WTC11 (cell line): Measurements from ENCODE around the gene ORAI1. TPM values are rescaled to one million over a fixed set of nuclear protein-coding genes. Genes with fewer than 3 reads are reported as not detected.
A peak's percentile ranks its signal among the peaks of the same experiment; 100 is the strongest.

Experiments used
- ATAC-seq: fragments of 200-7000 bp; cut with Tn5 transposase; 2 replicates; pipeline ENCODE4 v1.10.0; 2021; ENCODE audit warnings: mild to moderate bottlenecking, moderate library complexity
- CTCF ChIA-PET: fragments of 300-600 bp; sonication (Branson Sonifier 250); formaldehyde crosslinking; loops from one replicate; lab custom pipeline; 2021; ENCODE audit warnings: antibody characterized with exemption; lab: Charles Lee
- POLR2A ChIA-PET: fragments of 350-600 bp; sonication (Branson Sonifier 250); formaldehyde crosslinking; loops from one replicate; lab custom pipeline; 2021; ENCODE audit warnings: antibody characterized with exemption; lab: Charles Lee
- DNase-seq: peaks from one replicate; pipeline ENCODE4 v3.0.0; 2021; ENCODE audit warnings: low spot score
- H3K27ac Mint-ChIP-seq: 2 replicates; pipeline ENCODE4 v1.8.0; 2021; ENCODE audit warnings: mixed read lengths
- H3K27me3 Mint-ChIP-seq: 2 replicates; pipeline ENCODE4 v1.8.0; 2021; ENCODE audit warnings: low read depth, mild to moderate bottlenecking, moderate library complexity, mixed read lengths
- H3K36me3 Mint-ChIP-seq: 2 replicates; pipeline ENCODE4 v1.8.0; 2021; ENCODE audit warnings: mixed read lengths
- H3K4me1 Mint-ChIP-seq: 2 replicates; pipeline ENCODE4 v1.8.0; 2022; ENCODE audit warnings: mixed read lengths
- H3K4me3 Mint-ChIP-seq: 2 replicates; pipeline ENCODE4 v1.8.0; 2021; ENCODE audit warnings: mild to moderate bottlenecking, moderate library complexity, mixed read lengths
- H3K9me3 Mint-ChIP-seq: 2 replicates; pipeline ENCODE4 v1.8.0; 2021; ENCODE audit warnings: mixed read lengths
- ATF2 ChIP-seq: sonication (generic); formaldehyde crosslinking; IDR thresholded peaks from 2 replicates; pipeline ENCODE4 v1.8.1; 2022; ENCODE audit warnings: low read depth, missing genetic modification reagents, borderline replicate concordance
- CDX4 ChIP-seq: fragments of 250-450 bp; sonication (Bioruptor Pico); IDR thresholded peaks from 2 replicates; pipeline ENCODE4 v1.9.0; 2021; ENCODE audit warnings: moderate library complexity, mild to moderate bottlenecking, inconsistent platforms, borderline replicate concordance
- CTCF ChIP-seq: fragments of 200-600 bp; IDR thresholded peaks from 2 replicates; pipeline ENCODE4 v1.8.0; 2022; ENCODE audit warnings: antibody characterized with exemption
- FOXP1 ChIP-seq: sonication (generic); formaldehyde crosslinking; IDR thresholded peaks from 2 replicates; pipeline ENCODE4 v1.8.0; 2022; ENCODE audit warnings: missing genetic modification reagents, mild to moderate bottlenecking, moderate library complexity, borderline replicate concordance
- GRHL2 ChIP-seq: fragments of 250-450 bp; sonication (Bioruptor Pico); IDR thresholded peaks from 2 replicates; pipeline ENCODE4 v1.8.0; 2022; ENCODE audit warnings: mild to moderate bottlenecking, moderate library complexity; ENCODE audit not compliant: insufficient replicate concordance, severe bottlenecking
- GTF2I ChIP-seq: fragments of 250-450 bp; sonication (Bioruptor Pico); conservative IDR thresholded peaks from 2 replicates; pipeline ENCODE4 v1.4.0; 2021; ENCODE audit warnings: mild to moderate bottlenecking
- IRF2 ChIP-seq: sonication (generic); formaldehyde crosslinking; IDR thresholded peaks from 2 replicates; pipeline ENCODE4 v1.8.0; 2022; ENCODE audit warnings: low read depth, missing genetic modification reagents, borderline replicate concordance
- KAT7 ChIP-seq: sonication (generic); formaldehyde crosslinking; IDR thresholded peaks from 2 replicates; pipeline ENCODE4 v1.8.1; 2023; ENCODE audit warnings: missing genetic modification reagents, mild to moderate bottlenecking, borderline replicate concordance
- NFATC4 ChIP-seq: fragments of 250-450 bp; sonication (Bioruptor Pico); IDR thresholded peaks from 2 replicates; pipeline ENCODE4 v1.9.0; 2021; ENCODE audit warnings: mild to moderate bottlenecking
- NFE2L1 ChIP-seq: sonication (generic); formaldehyde crosslinking; IDR thresholded peaks from 2 replicates; pipeline ENCODE4 v1.8.1; 2023; ENCODE audit warnings: missing genetic modification reagents
- NFYB ChIP-seq: sonication (generic); formaldehyde crosslinking; conservative IDR thresholded peaks from 2 replicates; pipeline ENCODE4 v1.8.0; 2022; ENCODE audit warnings: low read depth, missing genetic modification reagents
- NR1H2 ChIP-seq: sonication (generic); formaldehyde crosslinking; IDR thresholded peaks from 2 replicates; pipeline ENCODE4 v1.9.0; 2021; ENCODE audit warnings: mild to moderate bottlenecking, moderate library complexity, missing genetic modification reagents
- NR2C2 ChIP-seq: sonication (generic); formaldehyde crosslinking; IDR thresholded peaks from 2 replicates; pipeline ENCODE4 v1.8.0; 2022; ENCODE audit warnings: mild to moderate bottlenecking, missing genetic modification reagents
- RORB ChIP-seq: fragments of 250-450 bp; sonication (Bioruptor Pico); IDR thresholded peaks from 2 replicates; pipeline ENCODE4 v1.9.0; 2021; ENCODE audit warnings: mild to moderate bottlenecking
- SMAD3 ChIP-seq: sonication (generic); formaldehyde crosslinking; IDR thresholded peaks from 2 replicates; pipeline ENCODE4 v1.8.0; 2022; ENCODE audit warnings: missing genetic modification reagents, mild to moderate bottlenecking, borderline replicate concordance
- SOX15 ChIP-seq: fragments of 250-450 bp; sonication (Bioruptor Pico); IDR thresholded peaks from 2 replicates; pipeline ENCODE4 v1.9.0; 2021; ENCODE audit warnings: mild to moderate bottlenecking
- TP53 ChIP-seq: sonication (generic); formaldehyde crosslinking; IDR thresholded peaks from 2 replicates; pipeline ENCODE4 v1.8.1; 2023; ENCODE audit warnings: mild to moderate bottlenecking, missing genetic modification reagents
- ZNF121 ChIP-seq: sonication (generic); formaldehyde crosslinking; IDR thresholded peaks from 2 replicates; pipeline ENCODE4 v1.8.0; 2023; ENCODE audit warnings: missing genetic modification reagents
- ZNF219 ChIP-seq: sonication (generic); formaldehyde crosslinking; IDR thresholded peaks from 2 replicates; pipeline ENCODE4 v1.8.0; 2023; ENCODE audit warnings: missing genetic modification reagents, mild to moderate bottlenecking, borderline replicate concordance
- ZNF396 ChIP-seq: fragments of 250-450 bp; sonication (Bioruptor Pico); IDR thresholded peaks from 2 replicates; pipeline ENCODE4 v1.8.0; 2021; ENCODE audit warnings: mild to moderate bottlenecking, moderate library complexity, borderline replicate concordance
- ZNF423 ChIP-seq: fragments of 250-450 bp; sonication (Bioruptor Pico); IDR thresholded peaks from 2 replicates; pipeline ENCODE4 v2.1.2; 2022; ENCODE audit warnings: mild to moderate bottlenecking, moderate library complexity
- total RNA-seq: library from RNA; stranded (reverse); gene quantifications from 3 replicates; pipeline ENCODE4 v1.2.3, GENCODE V29; 2021

ORAI1 gene
- total RNA-seq, 1 experiment from 2014 or later = 27.7 TPM

- ATAC-seq (no peak), DNase-seq (no peak)
- ChIA-PET POLR2A (no interaction called here), CTCF (interaction anchor here (0.6 to 2.9 kb wide), 5 partner anchors 10 to 145 kb away, joined by 3 to 10 read pairs (median 3); partner anchors contain the start of gene MORN3)
- peak overlapping the region; percentile 85 for H3K27ac Mint-ChIP-seq
- TF ChIP-seq GTF2I (CRISPR knock-in tag) (no peak), ZNF121 (CRISPR knock-in tag) (no peak), SOX15 (CRISPR knock-in tag) (no peak), IRF2 (CRISPR knock-in tag) (no peak), GRHL2 (CRISPR knock-in tag) (no peak), FOXP1 (CRISPR knock-in tag) (no peak), RORB (no peak), NFYB (CRISPR knock-in tag) (no peak), NFE2L1 (no peak), SMAD3 (CRISPR knock-in tag) (no peak), NFATC4 (CRISPR knock-in tag) (no peak), ZNF396 (CRISPR knock-in tag) (no peak)
- H3K4me1 Mint-ChIP-seq = peaks cover 10% of the 10 kb centered on the region
- no peak overlapping the region for H3K4me3 Mint-ChIP-seq
- no peaks in the 10 kb centered on the region for H3K9me3 Mint-ChIP-seq
- H3K36me3 Mint-ChIP-seq = no peaks in the 10 kb centered on the region
- H3K27me3 Mint-ChIP-seq = no peaks in the 10 kb centered on the region
Measured at GRCh38 chr12:121649819-121650353, 23.6 kb downstream of the ORAI1 start.

GRCh38 chr12:121651320-121651719 is 25.0 kb downstream of the ORAI1 start:
- DNase-seq = no peak
- no peak for TF ChIP-seq NR2C2 (CRISPR knock-in tag)
- H3K4me3 Mint-ChIP-seq = no peak overlapping the region
- no peaks in the 10 kb centered on the region for H3K36me3 Mint-ChIP-seq
- CTCF ChIA-PET = interaction anchor here (0.9 to 2.9 kb wide), 4 partner anchors 18 to 99 kb away, joined by 3 to 10 read pairs (median 6); partner anchors contain the start of genes MORN3 and ORAI1
- no peaks in the 10 kb centered on the region; the same call in 1 of the 2 replicates for H3K27me3 Mint-ChIP-seq
- peaks cover 10% of the 10 kb centered on the region for H3K4me1 Mint-ChIP-seq
- no peak overlapping the region for H3K27ac Mint-ChIP-seq
- POLR2A ChIA-PET = interaction anchor here (1.2 kb wide), 1 partner anchor 99 kb away, joined by 4 read pairs; no protein-coding TSS in a partner anchor
- ATAC-seq = peak; percentile 45
- H3K9me3 Mint-ChIP-seq = no peaks in the 10 kb centered on the region

DNA sequence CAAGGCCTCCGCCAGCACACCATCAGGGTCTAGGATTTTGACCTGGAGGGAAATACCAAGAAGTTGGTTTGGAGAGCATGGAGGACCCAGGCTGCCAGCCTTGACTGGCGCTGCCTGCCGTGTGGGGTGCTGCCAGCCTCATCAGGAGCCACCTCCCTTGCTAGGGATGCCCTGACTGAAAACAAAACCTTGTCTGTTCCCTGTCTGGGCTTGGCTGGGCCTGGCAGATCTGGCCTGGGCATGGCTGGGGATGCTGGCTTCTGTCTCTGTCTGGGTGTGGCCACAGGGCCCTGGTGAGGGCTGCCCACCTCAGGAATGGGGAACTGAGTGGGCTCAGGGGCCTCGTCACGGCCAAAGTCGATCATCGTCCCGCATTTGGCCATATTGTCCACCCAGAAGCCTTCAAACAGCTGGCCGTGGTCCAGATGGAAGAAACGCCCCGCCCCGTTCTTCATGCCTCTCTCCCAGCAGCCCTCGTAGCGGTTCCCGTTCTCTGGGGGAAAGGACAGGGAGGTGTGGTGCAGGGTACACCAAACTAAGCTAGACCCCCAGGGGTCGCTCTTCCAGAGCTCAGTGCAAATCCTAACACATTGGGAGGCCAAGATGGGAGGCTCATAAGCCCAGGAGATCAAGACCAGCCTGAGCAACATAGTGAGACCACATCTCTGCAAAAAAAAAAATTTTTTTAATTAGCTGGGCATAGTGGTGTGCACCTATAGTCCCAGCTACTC is 26.6 kb downstream of the ORAI1 start:
- H3K27ac Mint-ChIP-seq = no peak overlapping the region
- TF ChIP-seq KAT7 (CRISPR knock-in tag) = no peak
- no peak for TF ChIP-seq ZNF423
- no peak for TF ChIP-seq CDX4 (CRISPR knock-in tag)
- ATAC-seq (no peak; the same call in 1 of the 2 replicates), DNase-seq (no peak)
- peaks cover 21% of the 10 kb centered on the region for H3K4me1 Mint-ChIP-seq
- no peaks in the 10 kb centered on the region for H3K9me3 Mint-ChIP-seq
- CTCF ChIA-PET = interaction anchor here (0.9 to 3.2 kb wide), 7 partner anchors 15 to 158 kb away, joined by 3 to 14 read pairs (median 4); partner anchors contain the start of gene ORAI1
- H3K27me3 Mint-ChIP-seq = no peaks in the 10 kb centered on the region; the same call in 1 of the 2 replicates
- no peaks in the 10 kb centered on the region for H3K36me3 Mint-ChIP-seq
- POLR2A ChIA-PET = no interaction called here
- no peak overlapping the region for H3K4me3 Mint-ChIP-seq

GRCh38 chr12:121653999-121654398 is 27.7 kb downstream of the ORAI1 start:
- TF ChIP-seq SMAD3 (CRISPR knock-in tag) (no peak), IRF2 (CRISPR knock-in tag) (no peak), TP53 (CRISPR knock-in tag) (no peak), ATF2 (CRISPR knock-in tag) (no peak), ZNF219 (no peak), CTCF (no peak), NR1H2 (no peak)
- TF ChIP-seq, all 79 proteins: peak for 0
- Mint-ChIP-seq H3K36me3 (no peaks in the 10 kb centered on the region), H3K27ac (no peak overlapping the region), H3K27me3 (no peaks in the 10 kb centered on the region; the same call in 1 of the 2 replicates), H3K4me1 (peaks cover 29% of the 10 kb centered on the region), H3K4me3 (no peak overlapping the region), H3K9me3 (no peaks in the 10 kb centered on the region)
- DNase-seq = no peak
- no peak for ATAC-seq
- ChIA-PET CTCF (interaction anchor here (1.4 to 3.2 kb wide), 3 partner anchors 14 to 27 kb away, joined by 3 to 14 read pairs (median 4); partner anchors contain the start of gene ORAI1), POLR2A (no interaction called here)
